NB4 (cell line): ENCODE measurements around the gene SMARCC2.

Source experiments
- CTCF ChIP-seq: IDR thresholded peaks from one replicate; pipeline ENCODE4 v1.5.1; 2012; ENCODE audit warnings: low read depth, low read length
- POLR2A ChIP-seq: IDR thresholded peaks from 2 replicates; pipeline ENCODE4 v1.6.1; 2011; ENCODE audit warnings: mild to moderate bottlenecking; ENCODE audit not compliant: insufficient read length; ENCODE audit errors: extremely low read depth

GRCh38 chr12:56143217-56143616 is 46.1 kb downstream of the SMARCC2 start:
- TF ChIP-seq POLR2A (no peak), CTCF (no peak)
